Mammary epithelial cell (primary cell): ENCODE results near the gene ACOT9.

Source experiments
- EZH2 ChIP-seq: IDR thresholded peaks from 2 replicates; pipeline ENCODE4 v1.6.1; 2012; ENCODE audit warnings: low read length, inconsistent platforms, borderline replicate concordance
- TF ChIP-seq, protein P1 (sequence below), 2 donors: IDR thresholded peaks in 1 of 2; conservative IDR thresholded peaks in 1 of 2; 2 replicates each; pipeline ENCODE4 v1.5.1; 2011 to 2012; ENCODE audit warnings: inconsistent platforms in 2 of 2, low read length in 2 of 2, mild to moderate bottlenecking in 2 of 2, control low read depth in 1 of 2, low read depth in 1 of 2; ENCODE audit not compliant: insufficient read depth in 1 of 2; ENCODE audit errors: extremely low read depth in 1 of 2

DNA sequence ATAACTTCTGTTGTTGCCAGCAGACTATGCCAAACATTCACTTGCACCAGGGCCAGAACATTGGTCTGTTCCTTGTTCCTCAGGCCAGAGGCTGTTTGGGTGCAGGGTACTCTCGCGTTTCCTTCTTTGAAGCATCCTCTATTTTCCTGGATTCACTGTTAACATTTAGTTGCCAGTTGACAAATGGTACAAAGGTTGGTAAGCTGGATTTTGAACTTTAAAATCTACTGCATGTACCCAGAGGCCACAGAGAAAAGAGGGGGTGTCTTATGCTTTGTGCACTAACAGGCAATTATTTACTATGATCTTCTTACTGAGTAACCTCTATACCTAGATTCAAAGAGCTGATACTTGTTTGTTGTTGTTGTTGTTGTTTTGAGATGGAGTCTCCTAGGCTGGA lies 27.1 kb upstream of the ACOT9 start:
- TF ChIP-seq, protein P1, sequence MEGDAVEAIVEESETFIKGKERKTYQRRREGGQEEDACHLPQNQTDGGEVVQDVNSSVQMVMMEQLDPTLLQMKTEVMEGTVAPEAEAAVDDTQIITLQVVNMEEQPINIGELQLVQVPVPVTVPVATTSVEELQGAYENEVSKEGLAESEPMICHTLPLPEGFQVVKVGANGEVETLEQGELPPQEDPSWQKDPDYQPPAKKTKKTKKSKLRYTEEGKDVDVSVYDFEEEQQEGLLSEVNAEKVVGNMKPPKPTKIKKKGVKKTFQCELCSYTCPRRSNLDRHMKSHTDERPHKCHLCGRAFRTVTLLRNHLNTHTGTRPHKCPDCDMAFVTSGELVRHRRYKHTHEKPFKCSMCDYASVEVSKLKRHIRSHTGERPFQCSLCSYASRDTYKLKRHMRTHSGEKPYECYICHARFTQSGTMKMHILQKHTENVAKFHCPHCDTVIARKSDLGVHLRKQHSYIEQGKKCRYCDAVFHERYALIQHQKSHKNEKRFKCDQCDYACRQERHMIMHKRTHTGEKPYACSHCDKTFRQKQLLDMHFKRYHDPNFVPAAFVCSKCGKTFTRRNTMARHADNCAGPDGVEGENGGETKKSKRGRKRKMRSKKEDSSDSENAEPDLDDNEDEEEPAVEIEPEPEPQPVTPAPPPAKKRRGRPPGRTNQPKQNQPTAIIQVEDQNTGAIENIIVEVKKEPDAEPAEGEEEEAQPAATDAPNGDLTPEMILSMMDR (conservative IDR thresholded peaks at IDR 0.05 in 1 of 2, IDR thresholded peaks at IDR 0.05 in 1 of 2; ENCODE audit: extremely low read depth in 1 of 2, insufficient read depth in 1 of 2, low read depth in 1 of 2, low read length in 2 of 2) = no peak
- TF ChIP-seq EZH2 = no peak
